GM18519 (cell line): ENCODE data around the gene RESP18.
"Not testable (repeated sequence)": the region's sequence is repeated elsewhere in the genome, so short reads cannot be mapped to it uniquely, and the experiment has no call there.

ENCODE experiments used
- ATAC-seq: cut with Tn5 transposase; IDR thresholded peaks from one replicate; pipeline ENCODE4 v1.9.1; 2021; ENCODE audit warnings: mild to moderate bottlenecking, moderate library complexity; ENCODE audit not compliant: unreplicated experiment, low FRiP score

Gene RESP18

DNA sequence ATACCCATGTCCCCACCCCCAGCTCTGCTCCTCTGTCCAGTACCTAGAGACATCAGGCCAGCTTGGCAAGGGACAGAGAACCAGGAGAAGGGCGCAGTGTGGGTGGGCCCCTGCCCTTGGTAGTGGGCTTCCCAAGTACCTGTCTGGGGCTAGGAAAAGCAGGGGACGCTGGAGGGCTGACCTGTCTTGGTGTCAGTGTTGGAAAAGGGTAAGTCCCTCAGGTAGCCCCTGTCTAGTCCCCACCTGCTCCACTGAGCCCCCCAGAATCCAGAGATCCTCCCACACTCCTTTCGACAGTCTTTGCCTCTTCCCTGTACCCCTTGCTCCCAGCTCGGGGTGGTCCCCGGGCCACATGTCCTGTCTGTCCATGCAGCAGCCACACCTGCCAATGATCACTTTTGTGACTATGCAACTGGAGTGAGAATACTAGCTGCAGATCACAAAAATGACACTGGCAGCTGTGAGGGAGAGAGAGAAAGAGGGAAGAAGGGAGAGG is 38.8 kb downstream of the RESP18 start:
- ATAC-seq = no peak

DNA sequence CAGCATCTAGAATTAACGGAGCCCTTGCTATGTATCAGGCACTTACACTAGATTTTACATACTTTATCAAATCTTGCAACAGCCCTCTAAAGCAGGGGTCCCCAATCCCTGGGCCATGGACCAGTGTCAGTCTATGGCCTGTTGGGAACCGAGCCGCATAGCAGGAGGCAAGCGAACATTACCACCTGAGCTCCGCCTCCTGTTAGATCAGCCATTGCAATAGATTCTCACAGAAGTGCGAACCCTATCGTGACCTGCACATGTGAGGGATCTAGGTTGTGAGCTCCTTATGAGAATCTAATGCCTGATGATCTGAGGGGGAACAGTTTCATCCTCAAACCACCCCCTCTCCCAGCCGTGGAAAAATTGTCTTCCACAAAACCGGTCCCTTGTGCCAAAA is 39.9 kb downstream of the RESP18 start:
- ATAC-seq = no peak

DNA sequence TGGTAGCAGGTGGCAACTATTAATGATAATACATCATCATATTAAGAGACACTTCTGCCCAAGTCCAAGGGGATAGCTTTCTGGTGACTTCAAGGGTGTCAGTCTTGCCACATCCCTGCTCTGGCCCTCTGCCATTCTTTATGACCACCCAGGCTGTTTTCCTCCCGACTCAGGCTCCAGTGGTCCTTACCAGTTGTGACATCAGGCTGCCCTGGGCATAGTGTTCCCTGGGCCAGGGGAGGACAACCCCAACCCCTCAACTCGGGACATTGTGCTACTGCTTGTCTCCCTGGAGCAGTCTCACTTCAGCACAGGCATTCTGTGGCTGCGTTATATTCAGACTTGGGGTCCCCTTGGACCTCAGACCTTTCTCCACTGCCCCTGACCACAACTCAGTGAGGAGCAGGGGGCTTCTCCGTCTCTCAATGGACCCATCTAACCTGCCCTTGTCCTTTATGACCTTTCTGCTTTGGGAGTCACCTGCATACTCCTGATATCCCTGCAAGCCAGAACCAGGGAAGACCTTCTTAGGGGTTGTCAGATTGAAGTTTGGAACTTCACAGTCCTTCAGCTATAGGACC is 40.5 kb downstream of the RESP18 start:
- ATAC-seq = no peak

DNA sequence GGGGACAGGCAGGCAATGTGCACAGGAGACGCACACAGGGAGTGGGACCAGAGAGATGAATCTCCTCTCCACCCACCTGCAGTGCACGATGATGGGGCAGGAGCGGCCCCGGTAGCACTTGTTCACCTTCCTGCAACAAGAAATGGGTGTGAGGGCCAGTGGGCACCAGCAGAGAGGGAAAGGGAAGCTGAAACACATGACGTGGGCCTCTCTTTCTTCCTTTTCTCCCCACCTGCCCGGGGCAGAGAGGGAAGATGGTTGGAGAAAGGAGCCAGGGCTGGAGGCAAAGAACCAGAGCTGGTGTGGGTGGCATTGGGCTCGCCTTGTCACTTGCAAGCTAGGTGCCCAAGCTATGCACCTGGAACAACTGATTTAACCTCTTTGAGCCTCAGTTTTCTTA is 41.1 kb downstream of the RESP18 start:
- no peak for ATAC-seq

DNA sequence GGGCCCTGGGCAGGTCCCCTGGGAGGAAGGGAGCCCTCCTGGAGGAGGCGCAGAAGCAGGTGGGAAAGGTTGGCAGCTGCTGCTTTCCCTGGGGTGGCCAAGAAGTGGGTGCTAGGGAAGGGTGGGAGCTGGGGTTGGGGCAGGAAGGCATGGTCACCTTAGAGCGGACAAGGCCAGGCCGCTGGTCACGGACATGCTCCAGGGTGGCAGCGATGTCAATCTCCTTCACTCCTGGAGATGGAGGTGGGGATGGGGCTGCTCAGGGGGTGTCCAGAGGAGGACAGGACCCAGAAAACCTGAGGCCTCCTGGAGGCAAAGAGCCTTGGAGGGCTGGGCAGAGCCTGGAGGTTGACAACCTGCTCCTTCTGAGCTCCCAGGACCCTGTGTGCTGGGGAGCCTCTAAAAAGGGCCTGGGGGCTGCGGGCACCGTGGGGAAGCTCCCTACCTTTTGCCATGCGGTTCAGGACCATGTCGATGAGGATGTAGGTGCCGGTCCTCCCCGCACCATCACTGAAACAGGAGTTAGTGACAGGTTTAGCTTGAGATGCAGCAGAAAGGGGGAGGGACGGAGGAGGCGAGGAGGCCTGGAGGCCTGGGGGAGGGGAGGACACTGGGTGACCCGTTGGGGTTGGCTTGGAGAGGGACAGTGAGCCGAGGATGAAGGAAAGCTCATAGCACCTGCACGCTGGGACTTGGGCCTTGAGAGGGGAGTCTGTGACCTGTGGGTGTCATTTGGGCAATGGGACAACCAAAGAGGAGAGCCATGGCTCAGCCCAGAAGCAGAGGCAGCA is 42.0 kb downstream of the RESP18 start:
- no peak for ATAC-seq

DNA sequence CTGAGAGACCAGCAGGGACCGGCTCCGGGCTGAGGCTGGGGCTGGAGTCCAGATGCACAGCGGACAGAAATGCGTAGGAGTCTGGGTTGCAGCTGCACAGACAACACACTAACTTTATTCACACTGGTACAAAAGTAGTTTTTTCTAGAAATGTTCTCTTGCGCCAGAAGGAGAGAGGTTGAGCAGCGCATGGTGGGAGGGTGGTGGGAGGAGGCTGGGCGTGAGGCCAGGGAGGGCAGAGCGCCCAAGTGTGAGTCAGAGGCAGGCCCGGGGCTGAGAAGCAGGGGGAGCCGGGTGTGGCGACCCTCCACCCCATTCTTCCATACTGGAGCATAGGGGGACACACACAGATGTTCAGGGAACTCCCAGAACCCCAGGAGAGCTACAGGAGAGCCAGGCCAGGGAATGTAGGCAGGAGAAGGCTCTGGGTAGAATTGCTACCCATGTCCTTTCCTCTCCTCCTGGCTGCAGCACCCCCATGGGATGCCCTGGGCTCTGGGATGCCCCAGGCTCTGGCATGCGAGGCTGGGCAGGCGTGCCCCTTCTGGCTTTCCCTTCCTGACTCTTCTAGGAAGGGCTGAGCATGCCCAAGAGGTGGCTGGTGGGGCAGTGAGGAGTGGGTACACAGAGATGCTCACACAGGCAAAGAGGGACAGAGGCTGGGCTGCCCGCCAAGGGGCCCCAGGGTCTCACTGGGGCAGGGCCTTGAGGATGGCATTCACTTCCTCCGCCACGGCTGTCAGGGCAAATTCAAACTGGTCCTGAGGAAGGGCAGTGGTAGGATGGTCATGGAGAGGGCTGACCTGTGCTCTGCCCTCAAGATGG is 42.8 kb downstream of the RESP18 start:
- ATAC-seq = no peak

DNA sequence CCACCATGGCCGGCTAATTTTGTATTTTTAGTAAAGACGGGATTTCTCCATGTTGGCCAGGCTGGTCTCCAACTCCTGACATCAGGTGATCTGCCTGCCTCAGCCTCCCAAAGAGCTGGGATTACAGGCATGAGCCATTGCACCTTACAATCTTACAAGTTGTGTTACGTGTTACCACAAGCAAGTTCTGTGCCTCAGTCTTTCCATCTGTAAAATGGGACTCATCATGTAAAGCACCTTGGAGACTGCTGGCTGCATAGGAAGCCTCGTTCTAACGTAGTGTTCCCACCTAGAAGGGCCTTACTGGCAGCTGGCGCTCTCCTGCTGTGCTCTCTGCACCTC is 43.4 kb downstream of the RESP18 start:
- ATAC-seq = no peak

DNA sequence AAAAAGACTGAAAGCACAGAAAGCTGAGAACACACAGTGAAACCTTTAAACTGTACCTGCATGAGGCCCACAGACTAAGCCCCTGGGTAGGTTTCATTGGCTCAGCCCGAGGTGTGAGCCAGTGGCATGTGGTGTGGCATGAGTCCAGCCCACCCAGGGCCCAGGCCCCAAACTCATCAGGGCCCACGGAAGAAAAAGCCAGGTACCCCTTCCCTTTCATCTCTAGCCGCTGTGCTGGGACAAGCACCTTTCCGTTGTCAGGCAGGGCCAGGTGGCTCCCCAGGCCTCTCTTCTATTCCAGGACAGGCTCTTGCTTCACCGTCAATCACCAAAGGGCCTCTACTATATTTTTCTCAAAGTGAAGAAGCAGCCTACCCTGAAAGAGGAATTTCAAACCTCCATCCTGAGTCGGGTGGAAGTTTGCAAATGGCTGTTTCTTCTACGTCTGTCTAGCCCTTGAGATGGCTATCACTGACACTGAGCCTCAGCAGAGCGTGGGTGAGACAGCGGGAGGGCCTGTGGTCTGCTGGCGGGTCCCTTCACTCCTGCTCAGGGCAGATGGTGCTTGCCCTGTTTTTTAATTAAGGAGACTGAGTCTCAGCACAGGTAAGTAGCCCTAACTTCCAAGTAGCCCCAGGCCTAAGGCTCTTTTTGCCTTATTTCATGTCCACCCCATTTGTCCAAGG is 44.8 kb downstream of the RESP18 start:
- no peak for ATAC-seq

DNA sequence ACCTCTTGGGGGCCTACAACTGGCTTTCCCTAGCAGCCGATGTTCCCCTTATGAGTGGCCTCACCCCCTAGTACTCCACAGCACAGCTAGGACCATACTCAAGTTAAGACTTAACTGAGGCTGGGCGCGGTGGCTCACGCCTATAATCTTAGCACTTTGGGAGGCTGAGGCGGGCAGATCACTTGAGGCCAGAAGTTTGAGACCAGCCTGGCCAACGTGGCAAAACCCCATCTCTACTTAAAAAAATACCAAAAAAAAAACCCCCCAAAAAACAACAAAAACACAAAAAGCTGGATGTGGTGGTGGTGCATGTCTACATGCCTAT is 45.5 kb downstream of the RESP18 start:
- ATAC-seq = not testable (repeated sequence)

DNA sequence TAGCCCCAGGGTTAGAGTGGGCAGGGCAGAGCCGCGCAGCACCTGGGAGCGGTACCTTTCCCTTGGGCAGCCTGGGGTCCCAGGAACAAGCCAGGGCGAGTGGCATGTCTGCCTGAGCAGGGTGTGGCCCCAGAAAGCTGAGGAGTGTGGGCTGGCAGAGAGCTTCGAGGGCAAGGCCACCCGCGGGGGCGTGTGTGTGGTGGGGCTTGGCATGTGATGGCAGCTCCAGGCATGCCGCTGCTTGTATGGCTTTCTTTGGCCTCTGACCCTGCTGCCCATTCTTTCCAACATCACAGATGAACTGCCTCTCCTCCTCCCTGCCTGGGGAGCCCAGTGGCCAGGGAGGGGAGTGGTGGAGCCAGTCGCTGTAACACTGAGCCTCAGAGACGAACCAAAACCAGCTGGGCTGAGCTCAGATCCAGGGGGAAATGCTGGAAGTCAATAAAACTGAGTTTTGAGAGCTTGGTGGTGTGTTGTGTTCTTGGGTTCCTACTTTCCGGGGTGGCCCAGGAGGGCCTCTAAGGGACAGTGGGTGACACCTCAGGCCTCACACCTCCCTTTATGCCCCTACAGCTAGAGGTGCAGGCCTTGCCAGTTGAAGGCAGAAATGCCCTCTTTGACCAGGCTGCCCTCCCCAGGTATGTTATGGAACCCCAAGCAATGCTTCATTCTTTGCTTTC is 46.0 kb downstream of the RESP18 start:
- ATAC-seq = no peak

DNA sequence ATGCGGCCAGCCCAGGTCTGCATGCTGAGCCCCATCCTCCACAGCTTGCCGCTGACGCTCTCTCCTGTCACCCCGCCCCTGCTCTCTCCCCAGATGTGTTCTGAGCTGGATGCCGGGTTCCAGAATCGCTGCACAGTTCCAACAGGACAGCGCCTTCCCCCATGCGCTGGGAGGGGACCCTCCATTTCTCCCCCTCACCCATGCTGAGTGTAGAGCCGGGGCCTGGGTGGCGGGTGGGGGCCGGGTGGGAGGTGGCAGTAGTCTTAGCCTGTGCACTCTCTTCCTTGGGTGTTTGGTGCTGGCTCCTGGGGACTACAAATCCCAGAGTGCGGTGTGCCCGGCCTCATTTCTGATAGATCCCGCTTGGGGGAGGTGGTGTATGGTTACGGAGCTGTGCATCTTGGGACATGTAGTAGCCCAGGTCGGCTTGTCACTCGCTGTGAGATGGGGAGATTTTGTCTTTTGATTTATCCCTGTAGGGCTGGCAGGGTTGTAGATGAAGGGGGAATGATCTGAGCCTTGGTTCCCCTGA is 46.6 kb downstream of the RESP18 start:
- no peak for ATAC-seq

DNA sequence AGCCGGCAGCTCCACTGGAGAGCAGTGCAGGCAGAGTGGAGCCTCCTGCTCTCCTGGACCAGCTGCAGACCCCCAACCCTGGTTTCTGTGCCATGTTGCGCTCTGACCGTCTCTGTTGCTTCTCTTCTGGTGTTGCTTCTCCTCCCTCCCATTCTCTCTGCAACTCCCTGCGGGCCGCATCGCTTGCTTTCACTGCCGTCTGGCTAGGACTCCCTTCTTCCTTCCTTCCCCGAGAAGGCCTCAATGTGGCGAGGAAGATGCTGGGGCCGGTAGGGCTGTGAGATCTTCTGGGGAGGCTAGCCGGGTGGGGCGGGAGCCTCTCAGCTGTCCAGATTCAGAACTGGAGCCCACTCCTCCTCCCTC is 47.2 kb downstream of the RESP18 start:
- no peak for ATAC-seq

DNA sequence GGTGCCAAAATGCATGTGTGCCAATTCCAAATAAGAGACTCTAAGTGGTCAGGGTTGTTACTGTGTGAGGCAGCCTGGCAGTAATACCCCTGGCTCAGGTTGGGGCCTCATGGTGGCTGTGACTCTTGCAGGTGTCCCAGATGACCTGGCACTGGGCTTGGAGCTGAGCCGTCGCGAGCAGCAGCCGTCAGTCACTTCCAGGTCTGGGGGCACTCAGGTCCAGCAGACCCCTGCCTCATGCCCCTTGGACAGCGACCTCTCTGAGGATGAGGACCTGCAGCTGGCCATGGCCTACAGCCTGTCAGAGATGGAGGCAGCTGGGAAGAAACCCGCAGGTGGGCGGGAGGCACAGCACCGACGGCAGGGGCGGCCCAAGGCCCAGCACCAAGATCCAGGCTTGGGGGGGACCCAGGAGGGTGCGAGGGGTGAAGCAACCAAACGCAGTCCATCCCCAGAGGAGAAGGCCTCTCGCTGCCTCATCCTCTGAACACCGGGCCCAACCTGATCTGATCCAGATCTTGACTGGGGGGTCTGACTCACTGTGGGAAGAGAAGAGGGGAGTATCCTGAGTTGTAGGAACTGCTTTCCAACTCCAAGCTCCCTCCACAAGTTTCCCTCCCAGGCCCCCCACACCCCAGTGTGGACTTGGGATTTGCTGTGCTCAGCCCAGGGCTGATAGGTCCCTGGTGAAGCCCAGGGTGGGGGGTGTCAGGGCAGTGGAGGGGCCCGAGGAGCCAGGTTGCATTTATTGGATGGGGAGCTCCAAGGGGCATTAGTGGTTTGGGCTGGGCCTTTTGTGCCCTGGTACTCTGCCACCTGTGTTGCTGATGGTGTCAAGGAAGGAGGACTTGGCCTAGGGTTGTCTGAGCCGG is 47.8 kb downstream of the RESP18 start:
- ATAC-seq = no peak

DNA sequence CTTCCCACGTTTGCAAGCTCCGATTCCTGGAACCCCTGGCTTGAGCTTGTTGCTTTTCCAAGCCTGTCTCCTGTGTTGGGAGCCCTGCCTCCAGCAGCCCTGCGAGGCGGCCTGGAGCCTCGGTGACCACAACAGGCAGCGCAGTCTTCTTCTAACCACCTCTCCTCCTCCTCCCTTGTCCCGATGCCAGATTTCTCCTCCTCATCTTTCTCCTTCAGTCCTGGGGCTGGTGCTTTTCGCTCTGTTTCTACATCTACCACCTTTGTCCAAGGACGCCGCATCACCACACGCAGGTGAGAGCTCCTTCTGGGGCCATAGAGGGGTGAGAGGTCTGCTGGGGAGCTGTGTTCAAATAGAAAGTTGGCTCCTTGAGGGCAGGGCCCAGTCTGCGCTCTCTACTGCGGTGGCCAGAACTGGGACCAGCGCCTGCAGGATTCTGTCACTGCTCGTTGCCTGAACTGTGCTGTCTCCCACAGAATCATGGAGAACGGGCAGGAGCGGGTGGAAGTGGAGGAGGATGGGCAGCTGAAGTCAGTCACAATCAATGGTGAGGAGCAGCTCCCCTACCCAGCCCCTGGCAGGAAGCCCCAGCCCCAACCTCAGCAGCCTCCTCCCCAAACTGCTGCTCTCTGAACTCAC is 49.5 kb downstream of the RESP18 start:
- no peak for ATAC-seq

DNA sequence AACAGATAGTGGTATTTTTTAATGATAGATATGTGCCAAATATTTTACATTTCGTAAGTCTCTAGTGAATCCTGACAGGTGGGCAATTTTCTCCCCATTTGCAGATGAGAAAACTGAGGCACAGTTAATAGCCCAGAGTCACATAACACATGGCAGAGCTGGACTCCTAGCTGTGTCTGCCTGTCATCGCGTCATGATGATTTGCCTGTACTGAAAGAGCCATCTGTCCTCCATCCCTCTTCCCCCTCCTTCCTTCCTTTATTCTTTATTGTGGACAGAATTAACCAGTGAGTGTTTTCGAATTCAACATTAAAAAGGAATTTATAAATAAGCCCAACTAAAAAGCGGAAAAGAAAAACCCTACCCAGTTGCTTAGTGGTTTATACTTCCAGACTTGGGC is 50.2 kb downstream of the RESP18 start:
- ATAC-seq = no peak

DNA sequence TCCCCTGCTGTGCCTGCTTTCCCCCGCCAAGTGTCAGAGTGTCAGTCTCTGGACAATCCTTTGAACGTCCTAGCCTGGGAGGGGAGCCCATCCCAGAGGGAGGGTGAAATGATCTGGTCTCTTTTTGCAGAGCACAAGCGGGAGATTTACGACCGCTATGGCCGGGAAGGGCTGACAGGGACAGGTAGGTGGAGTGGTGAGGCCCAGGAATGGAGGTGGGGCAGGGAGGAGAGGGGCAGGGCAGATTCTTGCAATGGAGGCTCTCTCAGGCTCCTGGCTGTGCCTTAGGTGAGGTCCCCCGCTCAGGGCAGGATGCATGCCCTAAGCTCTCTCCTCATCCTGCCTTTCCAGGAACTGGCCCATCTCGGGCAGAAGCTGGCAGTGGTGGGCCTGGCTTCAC is 51.0 kb downstream of the RESP18 start:
- ATAC-seq = no peak

DNA sequence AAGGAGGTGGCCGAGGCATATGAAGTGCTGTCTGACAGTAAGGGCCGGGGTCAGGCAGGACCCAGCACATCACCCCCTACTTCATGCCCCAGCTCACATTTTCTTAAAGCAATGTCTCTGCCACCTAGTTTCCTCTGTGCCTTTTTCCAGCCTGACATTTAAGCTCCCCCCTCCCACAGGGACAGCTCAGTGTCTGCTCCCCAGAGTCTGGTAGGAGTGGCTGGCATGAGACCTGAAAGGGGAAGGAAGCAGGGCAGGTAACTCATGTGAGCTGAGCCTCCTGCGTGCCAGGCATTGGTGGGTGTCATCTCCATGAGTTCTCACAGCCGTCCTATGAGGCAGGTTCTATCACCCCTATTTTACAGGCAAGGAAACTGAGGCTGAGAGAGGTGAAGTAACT is 51.9 kb downstream of the RESP18 start:
- no peak for ATAC-seq

DNA sequence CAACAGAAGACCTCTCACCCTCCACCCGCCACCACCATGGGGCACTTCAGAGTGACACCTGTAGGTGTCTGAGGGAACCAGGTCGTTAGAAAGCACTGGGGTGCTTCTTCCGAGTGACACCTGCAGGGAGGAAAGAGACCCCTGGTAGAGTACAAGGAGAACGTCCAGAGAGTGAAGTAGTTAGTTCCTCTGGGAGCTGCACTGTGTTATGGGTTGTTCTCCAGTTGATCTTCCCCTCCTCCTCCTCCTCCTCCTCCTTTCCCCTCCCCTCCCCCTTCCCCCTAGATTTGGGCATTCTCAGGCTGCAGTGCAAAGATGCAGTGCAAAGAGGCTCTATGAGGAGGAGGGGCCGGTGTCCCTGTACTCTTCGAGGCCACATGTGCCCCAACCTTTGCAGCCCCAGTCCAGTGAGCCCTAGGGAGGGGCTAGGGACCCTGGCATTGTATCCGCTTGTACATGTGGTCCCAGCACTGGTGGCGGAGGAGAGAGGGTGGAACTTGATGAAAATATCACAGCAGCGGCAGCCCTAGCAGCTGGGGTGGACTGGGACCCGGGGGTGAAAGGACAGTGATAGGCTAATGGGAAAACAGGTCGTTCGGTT is 52.5 kb downstream of the RESP18 start:
- ATAC-seq = no peak
